Sigmoid colon (tissue), 7 donors: ENCODE results near the gene SORT1. TPM values are rescaled to one million over a fixed set of nuclear protein-coding genes. Genes with fewer than 3 reads are reported as not detected.

ENCODE experiments used
- DNase-seq: peaks from one replicate; pipeline ENCODE4 v3.0.0-alpha.2; 2019
- H3K27ac ChIP-seq, 4 donors: fragments of 200-600 bp; sonication (generic); one replicate each; pipeline ENCODE4 v1.5.1; 2016 to 2019; ENCODE audit warnings: mild to moderate bottlenecking in 1 of 4
- H3K27me3 ChIP-seq, 3 donors: fragments of 200-600 bp; sonication (generic); one replicate each; pipeline ENCODE4 v1.5.1; 2019; ENCODE audit warnings: mild to moderate bottlenecking in 1 of 3
- H3K36me3 ChIP-seq, 4 donors: fragments of 200-600 bp; sonication (generic); one replicate each; pipeline ENCODE4 v1.5.1; 2016 to 2019
- H3K4me1 ChIP-seq, 4 donors: fragments of 200-600 bp; sonication (generic); one replicate each; pipeline ENCODE4 v1.5.1; 2017 to 2019
- H3K4me3 ChIP-seq, 4 donors: fragments of 200-600 bp; sonication (generic); one replicate each; pipeline ENCODE4 v1.5.1; 2017 to 2019; ENCODE audit warnings: mild to moderate bottlenecking in 2 of 4, moderate library complexity in 1 of 4
- H3K9me3 ChIP-seq, 4 donors: fragments of 200-600 bp in 3 of 4; sonication (generic) in 3 of 4; one replicate each; pipeline versions ENCODE4 v1.5.1 to v1.6.1; 2013 to 2019
- EP300 ChIP-seq, 4 donors: sonication (generic); formaldehyde crosslinking; IDR thresholded peaks; one replicate each; pipeline ENCODE4 v1.6.1; 2017; ENCODE audit warnings: antibody characterized with exemption in 4 of 4
- POLR2A ChIP-seq, 2 donors: fragments of 450-650 bp; IDR thresholded peaks; one replicate each; pipeline ENCODE4 v1.6.1; 2016; ENCODE audit warnings: antibody characterized with exemption in 2 of 2, mild to moderate bottlenecking in 2 of 2, moderate library complexity in 2 of 2
- POLR2AphosphoS5 ChIP-seq, 4 donors: sonication (generic); formaldehyde crosslinking; IDR thresholded peaks; one replicate each; pipeline ENCODE4 v1.6.1; 2017; ENCODE audit warnings: antibody characterized with exemption in 4 of 4
- WGBS, 2 donors: extraction: QIAGEN DNeasy Blood & Tissue Kit; methylation state at CpG; one replicate each; pipeline ENCODE4 v1.1.7; 2013; 5-methylcytosine and 5-hydroxymethylcytosine counted together
- intact Hi-C: fragments of 100-400 bp; cut with DNase I; formaldehyde crosslinking; loops from one replicate; pipeline ENCODE4 v1.15.1; 2023
- polyA plus RNA-seq, 3 donors: library from polyadenylated mRNA; stranded (reverse); fragments of 200-250 nt; gene quantifications; one replicate each; pipeline ENCODE4 v1.2.3, GENCODE V29; 2013
- total RNA-seq, 4 donors: library from RNA; depleted of rRNA; stranded (reverse); fragments of >200 nt; gene quantifications; one replicate each; pipeline ENCODE4 v1.1.0, GENCODE V29; 2016
- TF ChIP-seq, protein P1 (sequence below), 4 experiments: fragments of 450-650 bp in 3 of 4; fragments of 200-600 bp in 1 of 4; IDR thresholded peaks; one replicate each; pipeline ENCODE4 v1.5.1; 2016 to 2019; ENCODE audit warnings: antibody characterized with exemption in 4 of 4, mild to moderate bottlenecking in 3 of 4, moderate library complexity in 2 of 4
- donor health status: healthy with polysubstance abuse.
- donor health status: Bipolar disorder and iron deficiency.
- donor health status: healthy.

SORT1 gene
- total and polyA plus RNA-seq, 7 donors: 7.2 to 55.1 (median 37.0) TPM

DNA sequence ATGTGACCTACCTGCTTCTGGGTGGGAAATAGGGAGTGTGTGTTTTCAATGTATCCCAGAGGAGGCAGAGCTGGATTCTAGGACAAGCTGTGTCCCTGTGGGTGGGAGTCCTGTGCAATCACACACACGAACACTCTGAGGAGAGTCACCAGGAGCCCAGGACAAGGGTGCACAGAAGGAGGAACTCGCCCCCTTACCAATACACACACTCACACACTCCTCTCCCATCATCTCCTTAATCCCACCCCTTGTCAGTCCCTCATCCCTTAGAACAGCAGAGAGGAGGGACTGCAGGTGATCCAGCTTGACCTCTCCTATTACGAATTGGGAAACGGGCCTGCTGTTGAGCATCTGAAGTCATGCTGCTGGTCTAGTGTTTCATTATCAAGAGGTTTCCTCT lies 82.4 kb downstream of the SORT1 start:
- H3K9me3 ChIP-seq: no peaks in the 10 kb centered on the region
- no peak for DNase-seq
- 93 to 96% methylated on average over 4 of the region's 4 CpGs for WGBS, 2 donors
- peaks cover 21 to 82% (median 58%) of the 10 kb centered on the region in 4 donors for H3K36me3 ChIP-seq
- H3K4me3 ChIP-seq: no peak overlapping the region
- no peaks in the 10 kb centered on the region for H3K27me3 ChIP-seq
- intact Hi-C loops: no loop called here
- no peak overlapping the region for H3K27ac ChIP-seq
- H3K4me1 ChIP-seq: no peaks in the 10 kb centered on the region
- TF ChIP-seq POLR2A (IDR thresholded peaks at IDR 0.05): no peak
- no peak for TF ChIP-seq POLR2AphosphoS5 (IDR thresholded peaks at IDR 0.05)
- TF ChIP-seq EP300 (IDR thresholded peaks at IDR 0.05): no peak

DNA sequence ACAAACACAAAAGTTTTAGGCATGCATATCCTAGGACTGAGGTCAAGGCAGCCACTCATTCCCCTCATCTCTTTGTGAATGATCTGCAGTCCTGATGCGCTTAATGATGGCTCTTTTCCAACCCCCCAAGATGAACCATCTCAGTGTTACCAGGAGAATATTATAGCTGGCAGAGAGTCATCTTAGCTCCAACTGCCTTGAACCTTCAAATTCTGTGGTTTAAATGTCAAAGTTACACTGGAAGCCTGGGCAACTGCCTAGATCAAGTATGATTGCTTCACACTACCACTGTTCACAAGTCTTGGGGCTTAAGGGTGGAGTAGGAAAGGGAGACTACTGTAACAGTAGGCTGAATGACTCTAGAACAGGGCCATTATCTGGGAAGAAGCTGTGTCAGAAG lies 82.9 kb downstream of the SORT1 start:
- Histone ChIP-seq H3K4me3 (no peak overlapping the region), H3K27ac (no peak overlapping the region), H3K27me3 (no peaks in the 10 kb centered on the region), H3K9me3 (no peaks in the 10 kb centered on the region), H3K36me3 (peaks cover 20 to 78% (median 53%) of the 10 kb centered on the region in 4 donors), H3K4me1 (no peaks in the 10 kb centered on the region)
- no peak for DNase-seq
- intact Hi-C loops: no loop called here
- 96% methylated on average over 1 of the region's 1 CpG for WGBS, 2 donors
- TF ChIP-seq, protein P1, sequence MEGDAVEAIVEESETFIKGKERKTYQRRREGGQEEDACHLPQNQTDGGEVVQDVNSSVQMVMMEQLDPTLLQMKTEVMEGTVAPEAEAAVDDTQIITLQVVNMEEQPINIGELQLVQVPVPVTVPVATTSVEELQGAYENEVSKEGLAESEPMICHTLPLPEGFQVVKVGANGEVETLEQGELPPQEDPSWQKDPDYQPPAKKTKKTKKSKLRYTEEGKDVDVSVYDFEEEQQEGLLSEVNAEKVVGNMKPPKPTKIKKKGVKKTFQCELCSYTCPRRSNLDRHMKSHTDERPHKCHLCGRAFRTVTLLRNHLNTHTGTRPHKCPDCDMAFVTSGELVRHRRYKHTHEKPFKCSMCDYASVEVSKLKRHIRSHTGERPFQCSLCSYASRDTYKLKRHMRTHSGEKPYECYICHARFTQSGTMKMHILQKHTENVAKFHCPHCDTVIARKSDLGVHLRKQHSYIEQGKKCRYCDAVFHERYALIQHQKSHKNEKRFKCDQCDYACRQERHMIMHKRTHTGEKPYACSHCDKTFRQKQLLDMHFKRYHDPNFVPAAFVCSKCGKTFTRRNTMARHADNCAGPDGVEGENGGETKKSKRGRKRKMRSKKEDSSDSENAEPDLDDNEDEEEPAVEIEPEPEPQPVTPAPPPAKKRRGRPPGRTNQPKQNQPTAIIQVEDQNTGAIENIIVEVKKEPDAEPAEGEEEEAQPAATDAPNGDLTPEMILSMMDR (IDR thresholded peaks at IDR 0.05): no peak
- no peak for TF ChIP-seq POLR2A (IDR thresholded peaks at IDR 0.05)
- no peak for TF ChIP-seq POLR2AphosphoS5 (IDR thresholded peaks at IDR 0.05)
- no peak for TF ChIP-seq EP300 (IDR thresholded peaks at IDR 0.05)

DNA sequence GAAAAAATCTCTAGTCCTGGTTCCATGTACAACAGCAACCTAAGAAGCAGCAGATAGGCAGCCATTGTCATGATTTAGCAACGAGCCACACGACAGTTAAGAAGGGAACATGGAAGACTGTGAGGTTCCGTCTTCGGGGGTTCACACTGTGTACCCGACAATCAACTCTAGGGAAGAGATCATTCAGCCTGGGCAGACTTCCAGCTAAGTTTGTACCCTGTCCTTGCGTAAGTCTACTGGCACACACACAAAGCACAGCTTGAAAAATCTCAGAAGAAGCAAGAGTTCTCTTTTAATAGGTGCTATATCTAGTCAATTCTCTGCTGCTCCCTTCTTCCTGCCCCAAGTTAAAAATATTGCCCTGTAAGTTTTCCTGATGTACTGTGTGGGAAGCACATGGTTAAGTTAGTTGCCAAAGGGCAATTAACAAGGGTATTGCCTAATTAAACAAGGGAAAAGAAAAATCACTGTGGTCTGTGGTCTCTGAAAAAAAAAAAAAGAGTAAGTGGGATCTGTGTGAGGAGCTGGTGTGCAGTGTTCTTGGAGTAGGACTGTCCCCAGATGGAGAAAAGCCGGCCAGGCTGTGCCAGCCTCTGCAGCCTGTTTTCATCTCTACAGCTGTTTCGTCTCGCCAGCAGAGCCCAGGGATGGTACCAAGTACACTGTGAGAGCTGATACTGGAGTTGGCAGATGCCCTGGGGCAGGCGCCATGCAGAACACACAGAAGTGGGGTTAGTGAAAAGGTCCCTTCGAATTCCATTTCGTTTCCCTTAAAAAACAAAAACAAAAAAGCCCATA lies 84.5 kb downstream of the SORT1 start:
- DNase-seq: peak; percentile 62
- Histone ChIP-seq H3K4me1 (no peaks in the 10 kb centered on the region), H3K9me3 (no peaks in the 10 kb centered on the region), H3K27ac (no peak overlapping the region), H3K4me3 (no peak overlapping the region), H3K36me3 (peaks cover 13 to 61% (median 39%) of the 10 kb centered on the region in 4 donors), H3K27me3 (no peaks in the 10 kb centered on the region)
- intact Hi-C loops: no loop called here
- TF ChIP-seq EP300 (IDR thresholded peaks at IDR 0.05) (no peak), POLR2A (IDR thresholded peaks at IDR 0.05) (no peak), POLR2AphosphoS5 (IDR thresholded peaks at IDR 0.05) (no peak)
- TF ChIP-seq, protein P1 (IDR thresholded peaks at IDR 0.05): no peak
- 82 to 85% methylated on average over 12 of the region's 12 CpGs for WGBS, 2 donors

DNA sequence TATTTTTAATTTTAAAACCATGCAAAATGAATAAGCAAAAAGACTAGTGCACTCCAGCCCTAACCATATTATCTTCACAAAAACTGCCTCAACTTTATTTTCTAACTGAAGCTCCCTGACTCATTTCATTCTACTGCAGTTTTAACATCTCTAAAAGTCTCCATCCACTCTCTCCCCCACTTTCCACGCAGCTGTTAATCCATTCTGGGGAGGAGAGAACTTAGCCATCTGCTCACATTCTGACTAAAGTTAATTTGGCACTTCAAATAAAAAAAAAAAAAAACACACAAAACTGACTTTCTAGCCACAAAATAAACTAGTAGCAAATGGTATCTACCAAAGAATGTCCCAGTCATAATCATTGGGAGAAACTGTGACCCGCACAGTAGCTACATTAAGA lies 85.5 kb downstream of the SORT1 start:
- no peaks in the 10 kb centered on the region for H3K27me3 ChIP-seq
- peaks cover 0 to 4% (median 0%) of the 10 kb centered on the region in 4 donors for H3K4me1 ChIP-seq
- H3K9me3 ChIP-seq: no peaks in the 10 kb centered on the region
- H3K27ac ChIP-seq: no peak overlapping the region
- intact Hi-C loops: no loop called here
- DNase-seq: no peak
- H3K4me3 ChIP-seq: no peak overlapping the region
- TF ChIP-seq POLR2AphosphoS5 (IDR thresholded peaks at IDR 0.05) (no peak), POLR2A (IDR thresholded peaks at IDR 0.05) (no peak), EP300 (IDR thresholded peaks at IDR 0.05) (no peak)
- TF ChIP-seq, protein P1 (IDR thresholded peaks at IDR 0.05): no peak
- WGBS, 2 donors: 81 to 91% methylated on average over 2 of the region's 2 CpGs
- H3K36me3 ChIP-seq: peaks cover 7 to 52% (median 30%) of the 10 kb centered on the region in 4 donors

DNA sequence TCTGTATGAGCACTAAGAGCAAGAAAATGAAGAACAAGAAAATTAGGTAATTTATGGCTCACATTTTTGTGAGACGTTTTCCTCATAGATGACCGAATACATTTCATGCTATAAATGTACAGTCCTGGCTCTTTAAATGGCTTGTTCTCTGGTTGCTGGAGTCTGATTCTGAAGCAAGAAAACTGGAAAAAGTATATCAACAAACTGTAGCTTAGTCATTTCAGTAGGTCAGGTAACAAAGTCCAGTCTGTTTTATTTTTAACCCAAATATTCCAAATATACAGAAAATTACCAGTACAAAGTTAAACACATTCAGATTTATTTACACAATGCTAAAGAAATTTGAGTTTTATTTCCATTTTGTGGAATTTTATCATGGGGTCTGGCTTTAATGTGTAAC lies 88.4 kb downstream of the SORT1 start:
- TF ChIP-seq EP300 (IDR thresholded peaks at IDR 0.05): no peak
- no peak for TF ChIP-seq POLR2A (IDR thresholded peaks at IDR 0.05)
- no peak for TF ChIP-seq POLR2AphosphoS5 (IDR thresholded peaks at IDR 0.05)
- TF ChIP-seq, protein P1 (IDR thresholded peaks at IDR 0.05): no peak
- H3K9me3 ChIP-seq: no peaks in the 10 kb centered on the region
- H3K27ac ChIP-seq: peak overlapping the region in 1 of 4 donors; percentile 58
- no peaks in the 10 kb centered on the region for H3K27me3 ChIP-seq
- intact Hi-C loops: no loop called here
- H3K4me1 ChIP-seq: peaks cover 0 to 4% (median 0%) of the 10 kb centered on the region in 4 donors
- no peak for DNase-seq
- H3K36me3 ChIP-seq: peaks cover 3 to 26% (median 20%) of the 10 kb centered on the region in 4 donors
- 65 to 77% methylated on average over 2 of the region's 2 CpGs for WGBS, 2 donors
- no peak overlapping the region for H3K4me3 ChIP-seq
